ENCODE results near the gene MGAT5.

- TF ChIP-seq, protein P1, sequence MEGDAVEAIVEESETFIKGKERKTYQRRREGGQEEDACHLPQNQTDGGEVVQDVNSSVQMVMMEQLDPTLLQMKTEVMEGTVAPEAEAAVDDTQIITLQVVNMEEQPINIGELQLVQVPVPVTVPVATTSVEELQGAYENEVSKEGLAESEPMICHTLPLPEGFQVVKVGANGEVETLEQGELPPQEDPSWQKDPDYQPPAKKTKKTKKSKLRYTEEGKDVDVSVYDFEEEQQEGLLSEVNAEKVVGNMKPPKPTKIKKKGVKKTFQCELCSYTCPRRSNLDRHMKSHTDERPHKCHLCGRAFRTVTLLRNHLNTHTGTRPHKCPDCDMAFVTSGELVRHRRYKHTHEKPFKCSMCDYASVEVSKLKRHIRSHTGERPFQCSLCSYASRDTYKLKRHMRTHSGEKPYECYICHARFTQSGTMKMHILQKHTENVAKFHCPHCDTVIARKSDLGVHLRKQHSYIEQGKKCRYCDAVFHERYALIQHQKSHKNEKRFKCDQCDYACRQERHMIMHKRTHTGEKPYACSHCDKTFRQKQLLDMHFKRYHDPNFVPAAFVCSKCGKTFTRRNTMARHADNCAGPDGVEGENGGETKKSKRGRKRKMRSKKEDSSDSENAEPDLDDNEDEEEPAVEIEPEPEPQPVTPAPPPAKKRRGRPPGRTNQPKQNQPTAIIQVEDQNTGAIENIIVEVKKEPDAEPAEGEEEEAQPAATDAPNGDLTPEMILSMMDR (tag by site-specific recombination; IDR thresholded peaks at IDR 0.05): no peak
- TF ChIP-seq ZNF292 (tag by site-specific recombination; IDR thresholded peaks at IDR 0.05; ENCODE audit: borderline replicate concordance, low read depth) (no peak), GLI2 (tag by site-specific recombination; IDR thresholded peaks at IDR 0.05; ENCODE audit: borderline replicate concordance, low read depth) (no peak), ZNF311 (tag by site-specific recombination; IDR thresholded peaks at IDR 0.05; ENCODE audit: borderline replicate concordance) (no peak), GLIS2 (tag by site-specific recombination; IDR thresholded peaks at IDR 0.05) (no peak), HOXD13 (CRISPR knock-in tag; IDR thresholded peaks at IDR 0.05; ENCODE audit: borderline replicate concordance) (no peak), ZNF138 (tag by site-specific recombination; IDR thresholded peaks at IDR 0.05; ENCODE audit: borderline replicate concordance) (no peak), ZNF561 (tag by site-specific recombination; IDR thresholded peaks at IDR 0.05; ENCODE audit: borderline replicate concordance) (no peak)
Observed at GRCh38 chr2:134431838-134432434, 178.1 kb downstream of the MGAT5 start.
